GM21825 (cell line): Measurements from ENCODE around the gene LTBP1.

Source experiments
- ATAC-seq: cut with Tn5 transposase; IDR thresholded peaks from one replicate; pipeline ENCODE4 v1.9.1; 2021; ENCODE audit warnings: mild to moderate bottlenecking, moderate library complexity; ENCODE audit not compliant: unreplicated experiment

Gene LTBP1

GRCh38 chr2:33071591-33071990 lies 124.8 kb downstream of the LTBP1 start:
- ATAC-seq = no peak

GRCh38 chr2:33072614-33073013 lies 125.9 kb downstream of the LTBP1 start:
- no peak for ATAC-seq

GRCh38 chr2:33073018-33073417 lies 126.3 kb downstream of the LTBP1 start:
- ATAC-seq = no peak

- no peak for ATAC-seq
Observed at GRCh38 chr2:33074197-33074596, 127.4 kb downstream of the LTBP1 start.

GRCh38 chr2:33077311-33077710 lies 130.6 kb downstream of the LTBP1 start:
- ATAC-seq = no peak

GRCh38 chr2:33077844-33078243 lies 131.1 kb downstream of the LTBP1 start:
- no peak for ATAC-seq

GRCh38 chr2:33081691-33082090 lies 134.9 kb downstream of the LTBP1 start:
- ATAC-seq = no peak

GRCh38 chr2:33083699-33084387 lies 137.1 kb downstream of the LTBP1 start:
- ATAC-seq = no peak

- ATAC-seq = no peak
Observed at GRCh38 chr2:33084433-33084832, 137.7 kb downstream of the LTBP1 start.

GRCh38 chr2:33085646-33086045 lies 138.9 kb downstream of the LTBP1 start:
- ATAC-seq = no peak

GRCh38 chr2:33086400-33087015 lies 139.8 kb downstream of the LTBP1 start:
- ATAC-seq = no peak

GRCh38 chr2:33090553-33091134 lies 143.9 kb downstream of the LTBP1 start:
- ATAC-seq = no peak

GRCh38 chr2:33091541-33092123 lies 144.9 kb downstream of the LTBP1 start:
- ATAC-seq = no peak

- ATAC-seq = no peak
Observed at GRCh38 chr2:33093283-33093993, 146.7 kb downstream of the LTBP1 start.

- ATAC-seq = no peak
Observed at GRCh38 chr2:33094303-33094702, 147.6 kb downstream of the LTBP1 start.

- ATAC-seq = no peak
Observed at GRCh38 chr2:33099989-33100388, 153.2 kb downstream of the LTBP1 start.

- ATAC-seq = no peak
Observed at GRCh38 chr2:33100921-33101320, 154.2 kb downstream of the LTBP1 start.

GRCh38 chr2:33104052-33104623 lies 157.4 kb downstream of the LTBP1 start:
- no peak for ATAC-seq

- ATAC-seq = no peak
Observed at GRCh38 chr2:33104726-33105125, 158.0 kb downstream of the LTBP1 start.

GRCh38 chr2:33106115-33106514 lies 159.4 kb downstream of the LTBP1 start:
- ATAC-seq = no peak
